ENCODE measurements around the gene PPP6R3. TPM values are rescaled to one million over a fixed set of nuclear protein-coding genes. Genes with fewer than 3 reads are reported as not detected.

The PPP6R3 gene
- total RNA-seq, 1 experiment from 2014 or later = 129 TPM

DNA sequence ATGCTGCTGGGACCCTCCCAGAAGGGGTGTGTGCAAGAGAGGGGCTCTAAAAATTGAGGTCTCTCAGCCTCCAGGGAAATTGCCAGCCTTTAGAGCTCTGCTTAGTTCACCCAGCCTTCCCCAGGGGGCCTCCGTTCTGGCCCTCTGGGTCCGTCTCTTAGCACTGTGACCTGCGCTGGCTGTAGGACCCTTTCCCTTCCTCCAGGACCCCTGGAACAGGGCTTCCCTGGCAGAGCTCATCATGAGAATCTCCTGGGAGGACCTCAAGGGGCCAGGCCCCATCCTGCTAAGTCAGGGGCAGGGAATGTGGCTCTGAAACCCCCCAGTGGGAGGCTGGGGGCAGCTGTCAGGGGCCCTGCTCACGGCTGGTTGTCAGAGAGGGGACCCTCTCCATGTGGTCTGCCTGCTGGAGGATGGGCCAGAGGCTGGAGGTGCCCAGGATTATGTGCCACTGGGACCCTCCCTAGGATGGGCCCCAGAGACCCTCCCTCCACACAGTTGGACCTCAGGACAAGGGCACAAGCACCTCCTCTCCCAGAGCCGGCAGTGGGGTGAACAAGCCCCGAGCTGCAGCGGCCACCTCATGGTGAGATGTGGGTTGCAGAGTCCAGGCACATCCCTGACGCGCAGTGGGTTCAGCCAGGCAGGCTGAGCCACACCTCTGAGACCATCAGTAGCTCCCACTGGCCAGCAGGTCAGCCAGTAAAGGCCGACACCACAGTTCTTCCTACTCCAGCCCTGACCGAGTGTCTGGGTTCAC lies 196.6 kb downstream of the PPP6R3 start:
- H3K36me3 ChIP-seq (ENCODE audit: low read depth) = no peaks in the 10 kb centered on the region
- peaks cover 84% of the 10 kb centered on the region for H3K27me3 ChIP-seq (ENCODE audit: insufficient read depth, low read depth)
- H3F3A ChIP-seq (ENCODE audit: insufficient read depth, low read depth) = no peaks in the 10 kb centered on the region
- H3K9me2 ChIP-seq (ENCODE audit: insufficient read depth) = no peaks in the 10 kb centered on the region
- CTCF ChIA-PET = interaction anchor here (0.5 kb wide), 1 partner anchor 97 kb away, joined by 6 read pairs; no protein-coding TSS in a partner anchor
- H3K9me3 ChIP-seq (ENCODE audit: insufficient read depth, low read depth) = no peaks in the 10 kb centered on the region
- DNase-seq = no peak
- no peak overlapping the region for H3K4me3 ChIP-seq
- intact Hi-C loops (cut with micrococcal nuclease; ENCODE audit: unreplicated experiment) = no loop called here
- H3K79me2 ChIP-seq (ENCODE audit: low read depth) = no peaks in the 10 kb centered on the region
- H3K4me1 ChIP-seq (replicated peaks; ENCODE audit: insufficient read depth) = no peaks in the 10 kb centered on the region
- no peak overlapping the region for H3K27ac ChIP-seq
- POLR2A ChIA-PET (ENCODE audit: unreplicated experiment) = no interaction called here
- no peak overlapping the region for H3K4me2 ChIP-seq
- TF ChIP-seq EZH2 (IDR thresholded peaks at IDR 0.05; ENCODE audit: low read depth) = no peak
- TF ChIP-seq, protein P1, sequence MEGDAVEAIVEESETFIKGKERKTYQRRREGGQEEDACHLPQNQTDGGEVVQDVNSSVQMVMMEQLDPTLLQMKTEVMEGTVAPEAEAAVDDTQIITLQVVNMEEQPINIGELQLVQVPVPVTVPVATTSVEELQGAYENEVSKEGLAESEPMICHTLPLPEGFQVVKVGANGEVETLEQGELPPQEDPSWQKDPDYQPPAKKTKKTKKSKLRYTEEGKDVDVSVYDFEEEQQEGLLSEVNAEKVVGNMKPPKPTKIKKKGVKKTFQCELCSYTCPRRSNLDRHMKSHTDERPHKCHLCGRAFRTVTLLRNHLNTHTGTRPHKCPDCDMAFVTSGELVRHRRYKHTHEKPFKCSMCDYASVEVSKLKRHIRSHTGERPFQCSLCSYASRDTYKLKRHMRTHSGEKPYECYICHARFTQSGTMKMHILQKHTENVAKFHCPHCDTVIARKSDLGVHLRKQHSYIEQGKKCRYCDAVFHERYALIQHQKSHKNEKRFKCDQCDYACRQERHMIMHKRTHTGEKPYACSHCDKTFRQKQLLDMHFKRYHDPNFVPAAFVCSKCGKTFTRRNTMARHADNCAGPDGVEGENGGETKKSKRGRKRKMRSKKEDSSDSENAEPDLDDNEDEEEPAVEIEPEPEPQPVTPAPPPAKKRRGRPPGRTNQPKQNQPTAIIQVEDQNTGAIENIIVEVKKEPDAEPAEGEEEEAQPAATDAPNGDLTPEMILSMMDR (conservative IDR thresholded peaks at IDR 0.05) = no peak
- no peaks in the 10 kb centered on the region for H4K20me1 ChIP-seq (ENCODE audit: insufficient read depth)
- no TSS peak for BruUV-seq (replicated peaks)
- no peak overlapping the region for H2AFZ ChIP-seq

DNA sequence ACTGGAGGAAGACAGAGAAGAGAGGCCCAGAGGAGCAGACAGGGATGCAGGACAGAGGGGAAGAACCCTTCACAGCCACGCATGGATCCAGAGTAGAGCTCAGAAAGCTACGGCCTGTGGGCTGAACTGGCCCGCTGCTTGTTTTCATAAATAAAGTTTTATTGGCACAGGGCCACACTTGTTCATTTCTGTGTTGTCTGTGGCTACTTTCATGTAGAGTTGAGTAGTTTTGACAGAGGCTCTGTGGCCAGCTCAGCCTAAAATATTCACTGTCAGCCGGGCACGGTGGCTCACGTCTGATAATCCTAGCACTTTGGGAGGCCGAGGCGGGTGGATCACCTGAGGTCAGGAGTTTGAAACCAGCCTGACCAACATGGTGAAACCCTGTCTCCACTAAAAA lies 197.5 kb downstream of the PPP6R3 start:
- no peaks in the 10 kb centered on the region for H3K4me1 ChIP-seq (replicated peaks; ENCODE audit: insufficient read depth)
- H4K20me1 ChIP-seq (ENCODE audit: insufficient read depth) = no peaks in the 10 kb centered on the region
- BruUV-seq (replicated peaks) = no TSS peak
- no peaks in the 10 kb centered on the region for H3K79me2 ChIP-seq (ENCODE audit: low read depth)
- no peaks in the 10 kb centered on the region for H3F3A ChIP-seq (ENCODE audit: insufficient read depth, low read depth)
- no peak overlapping the region for H2AFZ ChIP-seq
- no peaks in the 10 kb centered on the region for H3K36me3 ChIP-seq (ENCODE audit: low read depth)
- H3K9me2 ChIP-seq (ENCODE audit: insufficient read depth) = no peaks in the 10 kb centered on the region
- peaks cover 84% of the 10 kb centered on the region for H3K27me3 ChIP-seq (ENCODE audit: insufficient read depth, low read depth)
- POLR2A ChIA-PET (ENCODE audit: unreplicated experiment) = no interaction called here
- no peak overlapping the region for H3K4me2 ChIP-seq
- CTCF ChIA-PET = no interaction called here
- intact Hi-C loops (cut with micrococcal nuclease; ENCODE audit: unreplicated experiment) = no loop called here
- no peak for DNase-seq
- no peaks in the 10 kb centered on the region for H3K9me3 ChIP-seq (ENCODE audit: insufficient read depth, low read depth)
- TF ChIP-seq, protein P1 (conservative IDR thresholded peaks at IDR 0.05) = no peak
- no peak for TF ChIP-seq EZH2 (IDR thresholded peaks at IDR 0.05; ENCODE audit: low read depth)
- no peak overlapping the region for H3K4me3 ChIP-seq
- no peak overlapping the region for H3K27ac ChIP-seq

DNA sequence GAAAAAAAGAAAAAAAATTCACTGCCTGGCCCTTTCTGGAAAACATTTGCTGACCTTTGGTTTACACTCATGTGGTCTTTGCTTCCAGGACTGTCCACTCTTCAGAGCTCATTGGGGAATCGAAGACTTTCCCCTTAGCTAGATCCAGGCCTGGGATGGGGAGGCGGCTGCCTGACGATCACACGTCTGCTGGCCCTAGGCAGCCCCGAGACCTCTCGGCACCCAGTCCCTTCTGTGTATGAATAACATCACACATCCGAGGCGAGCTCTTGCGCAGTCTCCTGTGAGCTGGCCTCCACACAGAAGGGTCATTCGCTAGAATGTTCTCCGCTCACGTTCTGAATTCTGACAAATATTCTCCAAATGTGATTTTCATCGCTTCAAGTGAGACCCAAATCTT lies 198.1 kb downstream of the PPP6R3 start:
- intact Hi-C loops (cut with micrococcal nuclease; ENCODE audit: unreplicated experiment) = no loop called here
- Histone ChIP-seq H3K4me1 (replicated peaks; ENCODE audit: insufficient read depth) (no peaks in the 10 kb centered on the region), H3F3A (ENCODE audit: insufficient read depth, low read depth) (no peaks in the 10 kb centered on the region), H3K79me2 (ENCODE audit: low read depth) (no peaks in the 10 kb centered on the region), H3K4me3 (no peak overlapping the region), H3K36me3 (ENCODE audit: low read depth) (no peaks in the 10 kb centered on the region), H3K27ac (no peak overlapping the region), H3K27me3 (ENCODE audit: insufficient read depth, low read depth) (peaks cover 90% of the 10 kb centered on the region), H3K4me2 (no peak overlapping the region), H2AFZ (no peak overlapping the region), H3K9me2 (ENCODE audit: insufficient read depth) (no peaks in the 10 kb centered on the region), H4K20me1 (ENCODE audit: insufficient read depth) (no peaks in the 10 kb centered on the region), H3K9me3 (ENCODE audit: insufficient read depth, low read depth) (no peaks in the 10 kb centered on the region)
- DNase-seq = no peak
- no peak for TF ChIP-seq EZH2 (IDR thresholded peaks at IDR 0.05; ENCODE audit: low read depth)
- TF ChIP-seq, protein P1 (conservative IDR thresholded peaks at IDR 0.05) = no peak
- ChIA-PET POLR2A (ENCODE audit: unreplicated experiment) (interaction anchor here (0.7 kb wide), 2 partner anchors 102 to 762 kb away, joined by 3 to 4 read pairs; no protein-coding TSS in a partner anchor), CTCF (interaction anchor here (0.7 kb wide), 1 partner anchor 68 kb away, joined by 5 read pairs; no protein-coding TSS in a partner anchor)
- no TSS peak for BruUV-seq (replicated peaks)
